ENCODE measurements around the gene PAFAH1B2.
"Not testable (repeated sequence)": the region's sequence is repeated elsewhere in the genome, so short reads cannot be mapped to it uniquely, and the experiment has no call there.

The PAFAH1B2 gene

GRCh38 chr11:117172724-117173421 lies 28.8 kb downstream of the PAFAH1B2 start:
- no peak for DNase-seq (ENCODE audit: low read depth)

- no peak for DNase-seq (ENCODE audit: low read depth)
Measured at GRCh38 chr11:117175104-117175503, 31.0 kb downstream of the PAFAH1B2 start.

- DNase-seq (ENCODE audit: low read depth), result no peak
Measured at GRCh38 chr11:117175781-117176180, 31.7 kb downstream of the PAFAH1B2 start.

GRCh38 chr11:117176186-117176585 lies 32.1 kb downstream of the PAFAH1B2 start:
- DNase-seq (ENCODE audit: low read depth), result no peak

GRCh38 chr11:117177534-117178209 lies 33.6 kb downstream of the PAFAH1B2 start:
- no peak for DNase-seq (ENCODE audit: low read depth)

GRCh38 chr11:117178210-117179034 lies 34.3 kb downstream of the PAFAH1B2 start, which contains the start of gene SIDT2:
TSS of gene SIDT2 (plus strand) at chr11:117178743. CDS start at chr11:117179264, 521 bp downstream.
- peak; percentile 74 for DNase-seq (ENCODE audit: low read depth)

GRCh38 chr11:117179048-117179999 lies 35.2 kb downstream of the PAFAH1B2 start:
- peak; percentile 9 for DNase-seq (ENCODE audit: low read depth)

- DNase-seq (ENCODE audit: low read depth), result no peak
Measured at GRCh38 chr11:117180020-117180419, 35.9 kb downstream of the PAFAH1B2 start.

- DNase-seq (ENCODE audit: low read depth), result no peak
Measured at GRCh38 chr11:117180661-117181585, 36.8 kb downstream of the PAFAH1B2 start.

GRCh38 chr11:117181586-117182550 lies 37.8 kb downstream of the PAFAH1B2 start:
- no peak for DNase-seq (ENCODE audit: low read depth)

GRCh38 chr11:117182551-117182935 lies 38.5 kb downstream of the PAFAH1B2 start:
- DNase-seq (ENCODE audit: low read depth), result no peak

GRCh38 chr11:117183178-117183577 lies 39.1 kb downstream of the PAFAH1B2 start:
- DNase-seq (ENCODE audit: low read depth), result not testable (repeated sequence)

- DNase-seq (ENCODE audit: low read depth), result no peak
Measured at GRCh38 chr11:117183724-117184349, 39.8 kb downstream of the PAFAH1B2 start.

- no peak for DNase-seq (ENCODE audit: low read depth)
Measured at GRCh38 chr11:117185736-117186430, 41.8 kb downstream of the PAFAH1B2 start.

GRCh38 chr11:117186431-117186761 lies 42.3 kb downstream of the PAFAH1B2 start:
- DNase-seq (ENCODE audit: low read depth), result no peak

GRCh38 chr11:117187007-117187406 lies 42.9 kb downstream of the PAFAH1B2 start:
- DNase-seq (ENCODE audit: low read depth), result no peak

- no peak for DNase-seq (ENCODE audit: low read depth)
Measured at GRCh38 chr11:117187428-117187798, 43.3 kb downstream of the PAFAH1B2 start.

- DNase-seq (ENCODE audit: low read depth), result no peak
Measured at GRCh38 chr11:117187799-117188481, 43.9 kb downstream of the PAFAH1B2 start.

Measured in stimulated activated CD8-positive, alpha-beta memory T cell treated with anti-CD3 and anti-CD28 coated beads, Interleukin-15, amount 100 ng/mL, for 24 hours (primary cell).